Islet precursor cell (in vitro differentiated cells): ENCODE results near the gene SLX9.
"Not testable (repeated sequence)": the region's sequence is repeated elsewhere in the genome, so short reads cannot be mapped to it uniquely, and the experiment has no call there.

ENCODE experiments used
- DNase-seq: peaks from one replicate; pipeline ENCODE4 v3.0.0-alpha.2; 2018

The SLX9 gene

DNA sequence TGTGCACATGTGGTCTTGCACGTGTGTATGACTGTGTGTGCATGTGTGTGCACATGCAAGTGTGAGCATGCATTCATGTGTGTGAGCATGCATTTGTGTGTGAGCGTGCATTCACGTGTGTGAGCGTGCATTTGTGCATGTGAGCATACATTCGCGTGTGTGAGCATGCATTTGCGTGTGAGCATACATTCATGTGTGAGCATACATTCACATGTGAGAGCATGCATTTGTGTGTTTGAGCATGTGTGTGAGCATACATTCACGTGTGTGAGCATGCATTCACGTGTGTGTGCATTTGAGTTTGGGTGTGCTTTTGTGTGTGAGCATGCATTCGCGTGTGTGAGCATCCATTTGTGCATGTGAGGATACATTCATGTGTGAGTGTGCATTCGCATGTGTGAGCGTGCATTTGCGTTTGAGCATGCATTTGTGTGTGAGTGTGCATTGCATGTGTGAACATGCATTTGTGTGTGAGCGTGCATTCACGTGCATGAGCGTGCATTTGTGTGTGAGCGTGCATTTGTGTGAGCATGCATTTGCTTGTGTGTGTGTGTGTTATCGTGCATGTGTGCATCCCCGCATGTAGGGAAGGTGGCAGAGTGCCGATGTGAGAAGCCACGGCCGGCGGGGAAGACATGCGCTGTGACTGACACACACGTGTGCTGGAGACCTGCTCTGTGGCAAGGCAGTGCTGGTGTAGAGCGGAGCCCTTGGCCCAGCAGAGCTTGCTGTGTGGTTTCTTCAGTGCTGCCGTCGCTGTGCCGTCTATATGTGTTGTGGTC, 37.4 kb upstream of the SLX9 start:
- DNase-seq = no peak

DNA sequence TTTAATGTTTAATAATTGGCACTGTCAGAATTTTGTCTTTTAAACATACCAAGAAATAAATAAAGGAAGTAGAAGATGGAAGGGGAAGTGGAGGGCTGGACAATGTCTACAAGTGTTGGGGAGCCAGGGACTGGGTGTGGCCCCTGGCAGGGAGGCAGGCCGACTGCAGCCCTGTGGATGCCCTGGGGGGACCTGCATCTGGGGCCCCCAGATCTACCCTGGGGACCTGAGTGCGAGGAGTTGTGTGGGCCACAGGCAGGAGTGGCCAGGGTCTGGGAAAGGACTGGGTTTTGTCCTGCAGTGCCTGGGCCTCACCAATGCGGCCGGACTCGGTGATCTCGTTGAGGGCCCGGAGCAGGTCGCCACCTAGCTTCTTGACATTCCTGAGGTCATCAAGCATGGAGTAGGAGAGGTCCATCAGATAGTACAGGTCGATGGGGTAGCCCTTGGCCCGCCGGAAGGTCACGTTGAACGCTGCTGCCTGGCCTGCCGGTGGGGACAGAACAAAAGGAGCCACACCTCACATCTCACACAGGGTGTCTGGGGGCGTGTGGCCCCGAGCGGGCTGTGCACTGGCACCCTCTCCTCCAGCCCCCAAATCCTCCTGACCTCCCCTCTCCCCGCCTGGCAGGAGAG, 36.7 kb upstream of the SLX9 start:
- DNase-seq = no peak

DNA sequence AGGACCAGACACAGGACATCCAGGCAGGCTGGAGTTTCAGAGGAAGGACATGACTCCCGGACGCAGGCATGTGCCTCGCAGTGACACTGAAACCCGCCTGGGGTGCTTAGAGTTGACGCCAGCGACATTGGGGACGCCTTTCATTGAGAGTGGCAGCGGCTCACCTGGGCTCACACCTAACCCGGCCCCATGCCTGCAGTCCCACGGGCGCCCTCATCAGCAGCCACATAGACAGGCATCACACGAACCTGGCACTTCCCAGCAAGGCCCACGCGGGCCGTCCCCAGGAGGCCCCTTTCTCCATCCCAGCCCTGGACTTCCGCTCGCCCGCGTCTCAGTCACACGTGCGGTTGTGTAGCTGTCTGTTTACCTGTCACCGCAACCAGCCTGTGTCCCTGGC, 36.1 kb upstream of the SLX9 start:
- no peak for DNase-seq

- no peak for DNase-seq
These were observed 35.5 kb upstream of the SLX9 start for GRCh38 chr21:44904141-44904923.

DNA sequence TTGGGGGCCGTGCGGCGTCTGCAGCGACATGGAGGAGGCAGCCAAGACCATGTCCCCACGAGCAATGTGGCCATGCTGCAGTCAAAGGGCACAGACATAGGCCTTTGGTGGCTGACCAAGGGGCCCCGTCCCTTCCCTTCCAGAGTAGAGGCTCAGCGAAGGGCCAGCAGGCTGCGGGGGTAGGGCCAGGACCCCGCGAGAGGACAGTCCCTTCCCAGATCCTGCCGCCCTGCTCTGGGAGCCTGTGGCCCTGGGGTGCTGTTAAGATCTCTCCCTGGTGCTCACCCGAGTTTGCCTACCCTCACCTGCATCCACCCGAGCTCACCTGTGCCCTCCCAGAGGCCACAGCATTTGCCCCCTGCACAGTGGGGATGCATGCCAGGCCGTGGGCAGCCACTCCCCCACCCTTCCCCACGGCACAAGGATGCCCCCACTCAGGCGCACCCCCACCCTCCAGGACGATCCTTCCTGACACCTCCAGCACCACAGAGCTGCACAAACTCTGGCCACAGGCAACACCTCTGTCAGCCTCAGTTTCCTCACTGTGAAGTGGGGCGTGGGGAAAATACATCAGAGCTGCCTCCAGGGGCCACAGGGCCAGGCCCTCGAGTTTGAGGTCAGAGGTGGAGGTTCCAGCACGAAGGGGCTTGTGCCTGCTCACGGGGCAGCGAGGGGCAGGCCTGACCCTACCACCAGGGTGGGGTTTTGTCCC, 34.7 kb upstream of the SLX9 start:
- DNase-seq = no peak

GRCh38 chr21:44905728-44906090, 34.1 kb upstream of the SLX9 start:
- DNase-seq = no peak

DNA sequence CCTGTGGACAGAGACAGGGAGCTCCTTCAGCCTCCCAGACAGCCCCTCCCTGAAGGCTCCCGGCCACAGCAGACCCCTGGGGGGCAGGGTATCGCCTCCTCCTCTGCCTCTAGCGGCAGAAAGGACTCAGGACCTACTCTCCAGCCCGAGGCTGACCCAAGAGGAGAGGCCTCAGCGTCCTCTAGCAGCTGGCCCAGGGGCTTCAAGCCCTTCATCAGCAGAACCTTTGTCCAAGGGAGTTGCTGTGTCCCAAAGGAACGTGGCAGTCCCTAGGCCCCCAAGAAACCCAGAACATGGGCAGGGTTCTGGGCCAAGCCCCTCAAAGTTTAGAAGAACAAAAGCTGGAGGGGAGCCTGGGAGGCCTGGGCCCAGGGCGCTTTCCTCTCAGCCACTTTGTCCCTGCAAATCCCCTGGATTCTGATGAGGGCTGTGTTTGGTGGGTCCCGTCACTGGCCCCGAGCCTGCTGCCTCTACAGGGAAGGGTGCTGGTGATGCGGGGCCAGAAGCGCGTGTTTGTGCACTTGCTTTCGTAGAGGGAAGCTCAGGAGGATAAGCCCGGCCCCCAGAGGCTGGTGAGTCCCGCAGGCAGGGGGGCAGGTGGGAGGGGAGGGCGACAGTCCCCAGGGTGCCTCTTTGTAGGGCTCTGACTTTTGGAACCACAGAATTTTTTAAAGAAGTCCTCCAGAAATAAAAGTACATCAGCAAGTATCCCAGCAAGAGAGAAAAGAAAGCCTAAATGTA, 32.4 kb upstream of the SLX9 start:
- DNase-seq = no peak

DNA sequence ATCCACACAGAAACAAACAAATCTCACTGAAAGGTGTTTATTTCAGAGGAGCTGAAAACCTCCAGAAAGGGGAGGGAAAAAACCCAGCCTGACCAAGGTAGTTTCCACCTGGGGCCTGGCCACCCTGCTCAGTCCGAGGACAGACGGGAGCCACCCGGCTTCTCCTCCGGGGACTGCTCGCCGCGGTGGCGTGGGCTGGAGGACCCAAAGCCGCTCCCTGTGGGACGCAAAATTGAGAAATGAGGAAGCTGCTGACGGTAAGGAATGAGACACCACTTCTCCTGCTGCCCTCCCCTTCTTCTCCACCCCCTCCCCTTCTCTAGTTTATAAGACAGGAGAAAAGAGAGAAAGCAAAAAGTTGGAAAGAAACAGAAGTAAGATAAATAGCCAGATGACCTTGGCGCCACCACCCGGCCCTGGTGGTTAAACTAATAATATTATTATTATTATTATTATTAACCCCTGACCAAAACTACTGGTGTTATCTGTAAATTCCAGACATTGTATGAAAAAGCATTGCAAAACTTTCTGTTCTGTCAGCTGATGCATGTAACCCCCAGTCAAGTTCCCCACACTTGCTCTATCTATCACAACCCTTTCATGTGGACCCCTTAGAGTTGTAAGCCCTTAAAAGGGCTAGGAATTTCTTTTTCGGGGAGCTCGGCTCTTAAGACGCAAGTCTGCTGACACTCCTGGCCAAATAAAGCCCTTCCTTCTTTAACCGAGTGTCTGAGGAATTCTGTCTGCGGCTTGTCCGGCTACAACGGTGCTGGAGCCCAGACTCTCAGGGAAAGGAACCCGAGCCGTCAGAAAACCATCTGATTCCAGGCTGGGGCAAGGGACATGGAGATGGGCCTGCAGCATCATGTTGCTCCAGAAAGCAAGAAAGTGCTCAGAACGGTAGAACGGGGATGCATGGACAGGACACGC, 31.6 kb upstream of the SLX9 start:
- no peak for DNase-seq

- no peak for DNase-seq
These were observed 30.9 kb upstream of the SLX9 start for GRCh38 chr21:44908908-44909307.

DNA sequence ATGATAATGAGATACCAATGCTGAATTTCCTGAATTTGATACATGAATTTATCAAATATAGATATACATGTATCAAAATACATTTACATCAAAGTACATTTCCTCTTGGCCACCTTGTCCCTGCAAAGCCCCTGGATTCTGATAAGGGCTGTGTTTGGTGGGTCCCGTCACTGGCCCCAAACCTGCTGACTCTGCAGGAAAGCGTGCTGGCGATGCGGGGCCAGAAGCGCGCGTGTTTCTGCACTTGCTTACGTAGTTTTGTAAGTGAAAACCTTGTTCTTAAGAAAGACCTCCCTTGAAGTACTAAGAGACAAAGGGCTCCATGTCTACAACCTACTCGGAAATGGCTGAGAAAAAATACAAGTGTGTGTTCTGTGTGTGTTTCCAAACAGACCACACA, 30.1 kb upstream of the SLX9 start:
- no peak for DNase-seq

DNA sequence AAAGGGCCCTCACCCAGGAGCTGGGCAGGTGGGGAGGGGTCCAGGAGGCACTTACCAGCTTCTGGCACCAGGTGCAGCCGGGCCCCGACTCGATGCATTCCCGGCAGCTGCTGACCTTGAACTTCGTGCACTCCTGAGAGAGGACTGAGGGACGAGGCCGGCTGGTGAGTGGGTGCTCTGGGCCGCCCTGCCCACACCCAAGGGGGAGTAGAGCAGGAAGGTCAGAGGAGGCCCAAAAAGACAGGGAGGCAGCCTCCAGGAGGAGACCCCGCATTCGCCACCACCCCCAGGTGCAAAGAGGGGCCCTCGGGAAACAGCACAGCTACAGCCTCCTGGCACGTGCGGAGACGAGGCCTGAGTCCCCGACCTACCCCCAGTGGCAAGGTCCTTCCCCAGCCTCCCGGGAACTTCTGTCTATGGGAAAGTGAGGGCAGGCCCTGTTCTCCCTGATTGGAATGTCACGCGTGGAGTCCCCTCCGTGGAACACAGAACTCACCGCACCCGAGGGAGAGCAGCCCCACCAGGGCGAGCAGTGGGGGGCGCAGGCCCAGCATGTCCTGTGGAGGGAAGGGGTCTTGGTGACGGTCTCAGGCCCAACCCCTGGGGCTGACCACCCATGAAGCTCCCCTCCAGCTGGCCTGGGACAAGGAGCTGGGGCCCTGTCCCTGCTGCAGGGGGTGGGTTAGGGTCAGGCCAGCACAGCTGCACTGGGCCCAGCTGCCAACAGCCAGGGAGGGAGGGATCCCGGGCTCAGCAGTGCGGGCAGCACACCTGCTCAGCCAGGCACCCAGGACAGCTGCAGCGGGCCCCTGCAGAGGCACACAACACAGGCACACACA, 29.4 kb upstream of the SLX9 start:
- DNase-seq = no peak

- no peak for DNase-seq
These were observed 28.8 kb upstream of the SLX9 start for GRCh38 chr21:44911068-44911383.

DNA sequence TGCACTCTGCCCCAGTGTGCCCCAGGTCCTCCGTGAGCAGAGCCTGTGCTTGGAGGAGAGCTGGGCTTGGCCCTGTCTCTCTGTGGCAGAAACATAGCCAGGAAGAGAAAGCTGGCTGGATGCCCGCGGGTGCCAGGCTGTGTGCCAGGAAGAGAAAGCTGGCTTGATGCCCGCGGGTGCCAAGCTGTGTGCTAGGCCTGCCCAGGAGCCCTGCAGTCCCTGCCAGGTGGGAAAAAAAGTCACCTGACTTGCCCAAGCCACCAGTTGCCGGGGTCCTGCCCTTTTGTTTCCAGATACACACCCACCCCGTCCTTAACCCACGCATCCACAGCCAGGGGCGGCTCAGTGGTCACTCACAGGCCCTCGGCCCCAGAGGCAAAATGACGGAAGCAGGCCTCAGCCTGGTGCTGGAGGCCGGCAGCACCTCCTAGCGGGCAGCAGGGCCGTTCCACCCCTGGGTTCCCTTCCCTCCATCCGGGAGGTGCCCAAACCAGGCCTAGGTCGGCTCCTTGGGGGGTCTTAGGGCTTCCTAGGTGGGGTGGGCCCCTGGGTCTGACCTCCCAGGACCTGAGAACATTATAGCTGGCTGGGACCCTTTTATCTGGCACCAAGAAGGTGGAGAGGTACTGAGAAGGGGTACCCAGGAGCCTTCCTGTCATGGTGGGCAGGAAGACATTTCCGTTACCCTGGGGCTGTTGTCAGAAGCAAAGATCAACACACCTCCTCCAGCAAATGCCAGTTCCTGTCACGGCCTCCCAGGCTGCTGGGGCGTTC, 28.3 kb upstream of the SLX9 start:
- no peak for DNase-seq

- DNase-seq = no peak
These were observed 27.7 kb upstream of the SLX9 start for GRCh38 chr21:44912158-44912473.

- not testable (repeated sequence) for DNase-seq
These were observed 27.1 kb upstream of the SLX9 start for GRCh38 chr21:44912506-44913412.

DNA sequence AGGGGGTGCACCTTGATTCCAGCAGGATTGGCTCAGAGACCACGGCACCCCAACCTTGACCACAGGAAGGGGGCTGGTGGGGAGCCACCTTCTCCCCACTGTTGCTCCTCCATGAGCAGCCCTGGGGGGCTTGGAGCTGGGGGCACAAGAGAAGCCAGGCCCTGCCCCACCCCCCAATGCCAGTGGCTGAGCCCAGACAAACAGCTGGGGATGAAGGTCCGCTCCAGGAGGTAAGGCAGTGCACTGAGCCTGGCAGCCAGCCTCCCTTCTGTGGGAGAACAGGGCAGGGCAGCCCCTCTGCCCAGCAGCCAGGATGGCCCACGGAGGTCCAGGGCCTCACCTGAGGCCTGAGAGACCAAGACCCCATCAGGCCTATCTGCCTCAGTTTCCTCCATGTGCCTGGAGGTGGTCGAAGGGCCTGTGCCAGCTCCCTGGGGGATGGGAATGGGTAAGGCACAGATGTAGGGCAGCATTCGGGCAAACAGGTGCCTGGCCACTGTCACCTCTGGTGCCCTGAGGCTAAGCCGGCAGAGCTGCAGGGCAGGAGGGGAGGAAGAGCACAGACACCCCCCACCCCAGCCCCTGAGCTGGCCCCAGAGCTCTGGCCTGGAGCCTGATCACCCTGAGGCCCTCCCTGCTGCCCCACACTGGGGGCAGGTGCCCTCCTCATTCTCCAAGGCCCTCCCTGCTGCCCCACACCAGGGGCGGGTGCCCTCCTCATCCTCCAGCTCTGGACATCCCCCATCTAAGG, 26.2 kb upstream of the SLX9 start:
- no peak for DNase-seq

GRCh38 chr21:44914176-44914874, 25.5 kb upstream of the SLX9 start:
- no peak for DNase-seq

DNA sequence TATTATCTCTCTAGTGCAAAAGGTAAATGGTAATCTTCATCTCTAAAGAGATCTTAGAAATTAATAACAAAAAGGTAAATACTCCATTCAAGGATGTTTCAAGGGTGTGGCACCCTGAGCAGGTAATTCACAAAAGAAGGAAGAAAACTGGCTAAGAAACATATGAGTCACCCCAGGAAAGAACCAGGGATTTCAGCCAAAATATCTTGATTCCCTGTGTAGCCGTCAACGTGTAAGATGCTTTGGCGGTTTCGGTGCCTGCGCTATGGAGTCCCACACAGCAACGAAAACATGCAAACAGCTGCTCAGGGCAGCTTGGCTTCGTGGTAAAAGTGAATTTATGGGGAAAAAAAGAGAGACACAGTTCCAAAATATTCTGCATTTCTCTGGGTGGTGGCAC, 22.9 kb upstream of the SLX9 start:
- DNase-seq = no peak
